Omental fat pad (tissue), 4 donors: ENCODE data around the gene FGF1. TPM values are rescaled to one million over a fixed set of nuclear protein-coding genes. Genes with fewer than 3 reads are reported as not detected.

Experiments used
- ATAC-seq: fragments of 150-250 bp; one replicate; pipeline ENCODE4 v1.9.1; 2016; ENCODE audit warnings: mild to moderate bottlenecking, moderate library complexity; ENCODE audit not compliant: low FRiP score
- DNase-seq: peaks from one replicate; pipeline ENCODE4 v3.0.0-alpha.2; 2019; ENCODE audit warnings: low spot score
- CTCF ChIP-seq, 3 donors: fragments of 450-650 bp; IDR thresholded peaks; one replicate each; pipeline ENCODE4 v1.5.1; 2016 to 2017; ENCODE audit warnings: antibody characterized with exemption in 3 of 3, mild to moderate bottlenecking in 3 of 3, moderate library complexity in 2 of 3
- total RNA-seq, 4 donors: library from RNA; depleted of rRNA; stranded (reverse); fragments of >200 nt; gene quantifications; one replicate each; pipeline ENCODE4 v1.1.0, GENCODE V29; 2016

The FGF1 gene
- total RNA-seq, 4 donors from 2014 or later, result 2.2 to 43.1 (median 34.3) TPM

DNA sequence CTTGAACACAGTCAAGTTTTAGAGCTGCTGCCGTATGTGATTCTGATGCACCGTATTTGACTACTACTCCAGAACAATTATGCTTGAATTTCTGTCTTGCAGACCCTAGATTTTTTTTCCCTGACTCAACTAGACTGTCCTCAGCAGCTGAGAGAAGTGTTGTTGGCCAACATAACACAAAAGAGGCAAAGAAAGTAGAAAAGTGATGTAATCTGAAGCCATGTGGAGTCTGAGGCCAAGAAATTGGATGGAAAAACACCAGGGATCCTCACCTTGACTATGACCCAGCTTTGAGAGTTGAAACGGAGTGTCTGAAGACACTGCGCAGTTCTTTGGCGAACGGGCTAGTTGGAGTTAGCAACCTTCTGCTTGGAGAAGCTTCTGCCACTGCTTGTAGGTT is 36.3 kb upstream of the FGF1 start:
- DNase-seq (no peak), ATAC-seq (no peak)
- no peak for TF ChIP-seq CTCF (IDR thresholded peaks at IDR 0.05)

DNA sequence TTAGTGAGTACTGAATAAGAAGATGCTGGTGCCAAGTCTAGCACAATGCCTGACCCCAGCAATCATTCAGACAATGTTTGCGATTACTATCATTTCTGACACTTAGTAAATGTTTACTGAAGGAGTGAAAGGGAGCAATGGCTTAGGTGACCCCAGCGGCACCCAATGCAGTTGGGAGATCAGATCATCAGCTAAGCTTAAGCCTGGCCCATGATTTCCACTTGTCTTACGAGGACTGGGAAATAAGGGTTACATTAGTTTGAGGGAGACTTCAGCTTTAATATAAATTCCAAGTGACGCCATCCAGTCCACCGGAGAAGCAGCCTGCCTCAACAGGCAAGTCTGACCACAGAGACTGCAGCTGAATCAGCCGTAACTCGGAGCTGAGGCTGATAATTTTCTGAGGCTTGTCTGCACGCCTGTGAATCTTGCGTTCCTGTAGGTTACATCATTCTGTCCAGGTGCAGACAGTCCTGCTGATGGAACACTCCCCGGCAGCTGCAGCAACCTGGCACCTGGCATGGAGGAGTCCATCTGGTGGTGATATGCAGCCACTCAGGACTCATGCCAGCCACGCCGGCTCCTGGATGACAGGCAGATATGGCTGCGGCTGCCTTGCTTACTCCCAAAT is 34.9 kb upstream of the FGF1 start:
- no peak for TF ChIP-seq CTCF (IDR thresholded peaks at IDR 0.05)
- DNase-seq (no peak), ATAC-seq (no peak)

DNA sequence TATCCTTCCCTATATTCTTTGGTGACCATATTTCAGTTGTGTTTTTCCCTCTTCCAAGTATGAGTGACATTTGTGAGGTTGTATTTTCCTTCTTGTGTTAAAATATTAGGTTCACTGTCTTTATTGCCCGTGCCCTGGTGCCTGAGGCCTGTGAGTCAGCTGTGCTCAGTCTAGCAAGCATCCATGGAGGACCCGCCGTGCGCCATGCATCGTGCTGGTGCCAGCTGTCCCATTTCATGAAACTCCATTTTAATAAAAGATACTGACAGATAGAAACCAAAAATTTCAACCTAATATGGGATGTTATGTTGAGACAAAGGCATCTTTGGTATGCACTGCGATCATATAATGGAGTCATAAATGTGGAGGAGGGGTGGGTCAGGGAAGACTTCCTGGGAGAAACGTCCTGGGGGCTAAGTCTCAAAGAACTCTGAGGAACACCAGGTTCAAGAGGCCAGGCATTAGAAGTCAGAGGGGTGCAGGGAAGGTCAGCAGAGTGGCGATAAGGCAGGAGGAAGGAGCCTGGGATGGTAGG is 34.0 kb upstream of the FGF1 start:
- ATAC-seq, result no peak
- no peak for DNase-seq
- no peak for TF ChIP-seq CTCF (IDR thresholded peaks at IDR 0.05)

- peak in 1 of 3 donors; percentile 46 for TF ChIP-seq CTCF (IDR thresholded peaks at IDR 0.05)
- ATAC-seq (peak; percentile 42), DNase-seq (no peak)
Observed at GRCh38 chr5:142717582-142718215, 31.8 kb upstream of the FGF1 start.

DNA sequence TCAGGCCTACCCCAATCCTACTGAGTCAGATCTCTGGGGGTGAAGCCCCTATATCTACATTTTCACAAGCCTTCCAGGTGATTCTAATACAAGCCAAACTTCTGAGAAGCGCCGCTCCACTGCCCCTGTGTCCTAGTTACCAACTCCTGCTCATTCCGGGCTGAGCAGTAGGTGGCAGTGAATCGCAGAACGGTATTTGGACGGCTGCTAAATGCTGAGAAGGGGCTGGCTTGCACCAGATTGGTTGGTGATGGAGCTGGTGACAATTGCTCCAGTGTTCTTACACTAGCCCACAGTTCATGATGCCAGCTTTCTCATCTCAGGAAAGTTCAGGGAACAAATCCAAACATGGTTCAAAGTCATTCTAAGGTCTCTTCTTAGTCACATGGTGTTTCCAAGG is 31.1 kb upstream of the FGF1 start:
- ATAC-seq (no peak), DNase-seq (no peak)
- TF ChIP-seq CTCF (IDR thresholded peaks at IDR 0.05), result no peak

- ATAC-seq (no peak), DNase-seq (no peak)
- no peak for TF ChIP-seq CTCF (IDR thresholded peaks at IDR 0.05)
Observed at GRCh38 chr5:142715291-142715690, 29.4 kb upstream of the FGF1 start.
